ENCODE data around the gene PRODH2.
"Not testable (repeated sequence)": the region's sequence is repeated elsewhere in the genome, so short reads cannot be mapped to it uniquely, and the experiment has no call there.

The PRODH2 gene

GRCh38 chr19:35797663-35798062, 15.0 kb downstream of the PRODH2 start:
- H3K4me3 ChIP-seq (ENCODE audit: low read length), result no peak overlapping the region
- H3K36me3 ChIP-seq (ENCODE audit: insufficient read depth, low read length), result no peaks in the 10 kb centered on the region

GRCh38 chr19:35796645-35797542, 15.8 kb downstream of the PRODH2 start:
- Histone ChIP-seq H3K9me3 (ENCODE audit: low read length) (no peaks in the 10 kb centered on the region), H3K36me3 (ENCODE audit: insufficient read depth, low read length) (no peaks in the 10 kb centered on the region), H3K27me3 (ENCODE audit: insufficient read depth, low read length) (peaks cover 27% of the 10 kb centered on the region), H2AFZ (ENCODE audit: low read depth, low read length) (no peak overlapping the region), H3K4me1 (ENCODE audit: insufficient read depth, low read length) (no peaks in the 10 kb centered on the region), H3K4me3 (ENCODE audit: low read length) (no peak overlapping the region)

More at GRCh38 chr19:35797663-35798062, 15.0 kb downstream of the PRODH2 start:
- Histone ChIP-seq H2AFZ (ENCODE audit: low read depth, low read length) (no peak overlapping the region), H3K27me3 (ENCODE audit: insufficient read depth, low read length) (peaks cover 27% of the 10 kb centered on the region), H3K9me3 (ENCODE audit: low read length) (peaks cover 1% of the 10 kb centered on the region), H3K4me1 (ENCODE audit: insufficient read depth, low read length) (no peaks in the 10 kb centered on the region)

- not testable (repeated sequence) for H3K4me1 ChIP-seq (ENCODE audit: insufficient read depth, low read length); H3K9me3 ChIP-seq (ENCODE audit: low read length); H3K36me3 ChIP-seq (ENCODE audit: insufficient read depth, low read length); H3K4me3 ChIP-seq (ENCODE audit: low read length); H2AFZ ChIP-seq (ENCODE audit: low read depth, low read length)
- peaks cover 27% of the 10 kb centered on the region for H3K27me3 ChIP-seq (ENCODE audit: insufficient read depth, low read length)
Measured at GRCh38 chr19:35795564-35795963, 17.1 kb downstream of the PRODH2 start.

GRCh38 chr19:35793381-35794165, 19.1 kb downstream of the PRODH2 start:
- H3K9me3 ChIP-seq (ENCODE audit: low read length), result no peaks in the 10 kb centered on the region
- H3K36me3 ChIP-seq (ENCODE audit: insufficient read depth, low read length), result no peaks in the 10 kb centered on the region
- H3K4me3 ChIP-seq (ENCODE audit: low read length), result no peak overlapping the region
- no peaks in the 10 kb centered on the region for H3K4me1 ChIP-seq (ENCODE audit: insufficient read depth, low read length)
- H2AFZ ChIP-seq (ENCODE audit: low read depth, low read length), result no peak overlapping the region
- peaks cover 25% of the 10 kb centered on the region for H3K27me3 ChIP-seq (ENCODE audit: insufficient read depth, low read length)

- Histone ChIP-seq H3K4me1 (ENCODE audit: insufficient read depth, low read length) (no peaks in the 10 kb centered on the region), H3K27me3 (ENCODE audit: insufficient read depth, low read length) (peaks cover 20% of the 10 kb centered on the region), H3K4me3 (ENCODE audit: low read length) (no peak overlapping the region), H2AFZ (ENCODE audit: low read depth, low read length) (no peak overlapping the region), H3K36me3 (ENCODE audit: insufficient read depth, low read length) (no peaks in the 10 kb centered on the region), H3K9me3 (ENCODE audit: low read length) (no peaks in the 10 kb centered on the region)
Measured at GRCh38 chr19:35792888-35793287, 19.8 kb downstream of the PRODH2 start.

- H3K4me3 ChIP-seq (ENCODE audit: low read length), result no peak overlapping the region
- no peaks in the 10 kb centered on the region for H3K9me3 ChIP-seq (ENCODE audit: low read length)
- no peaks in the 10 kb centered on the region for H3K4me1 ChIP-seq (ENCODE audit: insufficient read depth, low read length)
- no peaks in the 10 kb centered on the region for H3K36me3 ChIP-seq (ENCODE audit: insufficient read depth, low read length)
- H3K27me3 ChIP-seq (ENCODE audit: insufficient read depth, low read length), result peaks cover 15% of the 10 kb centered on the region
- H2AFZ ChIP-seq (ENCODE audit: low read depth, low read length), result no peak overlapping the region
Measured at GRCh38 chr19:35792312-35792711, 20.3 kb downstream of the PRODH2 start.

GRCh38 chr19:35791814-35792279, 20.8 kb downstream of the PRODH2 start:
- no peaks in the 10 kb centered on the region for H3K9me3 ChIP-seq (ENCODE audit: low read length)
- H3K36me3 ChIP-seq (ENCODE audit: insufficient read depth, low read length), result peaks cover 1% of the 10 kb centered on the region
- no peaks in the 10 kb centered on the region for H3K4me1 ChIP-seq (ENCODE audit: insufficient read depth, low read length)
- H3K4me3 ChIP-seq (ENCODE audit: low read length), result no peak overlapping the region
- no peak overlapping the region for H2AFZ ChIP-seq (ENCODE audit: low read depth, low read length)
- peaks cover 10% of the 10 kb centered on the region for H3K27me3 ChIP-seq (ENCODE audit: insufficient read depth, low read length)

GRCh38 chr19:35790981-35791813, 21.4 kb downstream of the PRODH2 start:
- Histone ChIP-seq H3K36me3 (ENCODE audit: insufficient read depth, low read length) (peaks cover 5% of the 10 kb centered on the region), H2AFZ (ENCODE audit: low read depth, low read length) (no peak overlapping the region), H3K27me3 (ENCODE audit: insufficient read depth, low read length) (peaks cover 4% of the 10 kb centered on the region), H3K9me3 (ENCODE audit: low read length) (no peaks in the 10 kb centered on the region), H3K4me3 (ENCODE audit: low read length) (no peak overlapping the region), H3K4me1 (ENCODE audit: insufficient read depth, low read length) (no peaks in the 10 kb centered on the region)

- no peaks in the 10 kb centered on the region for H3K27me3 ChIP-seq (ENCODE audit: insufficient read depth, low read length)
- H3K4me1 ChIP-seq (ENCODE audit: insufficient read depth, low read length), result no peaks in the 10 kb centered on the region
- no peak overlapping the region for H3K4me3 ChIP-seq (ENCODE audit: low read length)
- H3K9me3 ChIP-seq (ENCODE audit: low read length), result no peaks in the 10 kb centered on the region
- peaks cover 12% of the 10 kb centered on the region for H3K36me3 ChIP-seq (ENCODE audit: insufficient read depth, low read length)
- no peak overlapping the region for H2AFZ ChIP-seq (ENCODE audit: low read depth, low read length)
Measured at GRCh38 chr19:35789978-35790944, 22.4 kb downstream of the PRODH2 start.

GRCh38 chr19:35789195-35789977, 23.3 kb downstream of the PRODH2 start:
- no peak overlapping the region for H3K4me3 ChIP-seq (ENCODE audit: low read length)
- no peak overlapping the region for H2AFZ ChIP-seq (ENCODE audit: low read depth, low read length)
- no peaks in the 10 kb centered on the region for H3K27me3 ChIP-seq (ENCODE audit: insufficient read depth, low read length)
- no peaks in the 10 kb centered on the region for H3K4me1 ChIP-seq (ENCODE audit: insufficient read depth, low read length)
- H3K36me3 ChIP-seq (ENCODE audit: insufficient read depth, low read length), result peaks cover 19% of the 10 kb centered on the region
- no peaks in the 10 kb centered on the region for H3K9me3 ChIP-seq (ENCODE audit: low read length)

GRCh38 chr19:35788205-35788960, 24.3 kb downstream of the PRODH2 start:
- no peaks in the 10 kb centered on the region for H3K9me3 ChIP-seq (ENCODE audit: low read length)
- H3K27me3 ChIP-seq (ENCODE audit: insufficient read depth, low read length), result no peaks in the 10 kb centered on the region
- no peaks in the 10 kb centered on the region for H3K4me1 ChIP-seq (ENCODE audit: insufficient read depth, low read length)
- H3K36me3 ChIP-seq (ENCODE audit: insufficient read depth, low read length), result peaks cover 27% of the 10 kb centered on the region
- H2AFZ ChIP-seq (ENCODE audit: low read depth, low read length), result no peak overlapping the region
- no peak overlapping the region for H3K4me3 ChIP-seq (ENCODE audit: low read length)

Data from neuron (in vitro differentiated cells).